Liver (tissue), 9 donors: ENCODE measurements around the gene PCID2. TPM values are rescaled to one million over a fixed set of nuclear protein-coding genes. Genes with fewer than 3 reads are reported as not detected.

ENCODE experiments used
- DNase-seq: peaks from one replicate; pipeline ENCODE4 v3.0.0-alpha.2; 2017; ENCODE audit warnings: low spot score
- H3K27ac ChIP-seq, 2 donors: one replicate each; pipeline ENCODE4 v1.7.0; 2013; ENCODE audit warnings: inconsistent platforms in 2 of 2, low read length in 2 of 2, control low read depth in 1 of 2, low read depth in 1 of 2, mild to moderate bottlenecking in 1 of 2
- H3K27me3 ChIP-seq, 4 donors: one replicate each; pipeline versions ENCODE4 v1.6.1 to v1.7.0; 2013; ENCODE audit warnings: low read length in 3 of 4, inconsistent platforms in 1 of 4, mild to moderate bottlenecking in 1 of 4, moderate library complexity in 1 of 4; ENCODE audit not compliant: control insufficient read depth in 4 of 4, insufficient read depth in 4 of 4
- H3K36me3 ChIP-seq, 4 donors: one replicate each; pipeline versions ENCODE4 v1.6.1 to v1.7.0; 2013; ENCODE audit warnings: low read length in 3 of 4, mild to moderate bottlenecking in 3 of 4, low read depth in 1 of 4, moderate library complexity in 1 of 4; ENCODE audit not compliant: control insufficient read depth in 4 of 4, insufficient read depth in 3 of 4
- H3K4me1 ChIP-seq, 4 donors: one replicate each; pipeline versions ENCODE4 v1.6.1 to v1.7.0; 2013; ENCODE audit warnings: low read length in 3 of 4, mild to moderate bottlenecking in 3 of 4, moderate library complexity in 1 of 4; ENCODE audit not compliant: control insufficient read depth in 4 of 4, insufficient read depth in 4 of 4
- H3K4me3 ChIP-seq, 3 donors: one replicate each; pipeline versions ENCODE4 v1.6.1 to v1.7.0; 2013; ENCODE audit warnings: low read length in 3 of 3, control low read depth in 1 of 3, low read depth in 1 of 3, mild to moderate bottlenecking in 1 of 3
- H3K9ac ChIP-seq, 2 donors: one replicate each; pipeline ENCODE4 v1.7.0; 2013; ENCODE audit warnings: low read length in 2 of 2, mild to moderate bottlenecking in 2 of 2, moderate library complexity in 2 of 2, control low read depth in 1 of 2, low read depth in 1 of 2
- H3K9me3 ChIP-seq, 4 donors: one replicate each; pipeline versions ENCODE4 v1.6.1 to v1.7.0; 2013; ENCODE audit warnings: low read length in 3 of 4; ENCODE audit not compliant: control insufficient read depth in 4 of 4
- EGR1 ChIP-seq, 2 donors: IDR thresholded peaks; 2 replicates each; pipeline ENCODE4 v1.6.1; 2016 to 2018; ENCODE audit warnings: antibody characterized with exemption in 2 of 2, low read depth in 2 of 2
- FOXA1 ChIP-seq: IDR thresholded peaks from 2 replicates; pipeline ENCODE4 v1.6.1; 2016; ENCODE audit warnings: antibody characterized with exemption
- FOXA2 ChIP-seq: IDR thresholded peaks from 2 replicates; pipeline ENCODE4 v1.6.1; 2016; ENCODE audit warnings: antibody characterized with exemption
- GABPA ChIP-seq, 2 donors: IDR thresholded peaks in 1 of 2; conservative IDR thresholded peaks in 1 of 2; 2 replicates each; pipeline ENCODE4 v1.6.1; 2016; ENCODE audit warnings: antibody characterized with exemption in 2 of 2, mild to moderate bottlenecking in 1 of 2, moderate library complexity in 1 of 2
- HNF4A ChIP-seq, 2 donors: conservative IDR thresholded peaks; 2 replicates each; pipeline ENCODE4 v1.6.1; 2016; ENCODE audit warnings: antibody characterized with exemption in 2 of 2, mild to moderate bottlenecking in 2 of 2
- HNF4G ChIP-seq: IDR thresholded peaks from 2 replicates; pipeline ENCODE4 v1.6.1; 2016; ENCODE audit warnings: antibody characterized with exemption
- JUND ChIP-seq, 2 donors: IDR thresholded peaks; 2 replicates each; pipeline ENCODE4 v1.6.1; 2016; ENCODE audit warnings: antibody characterized with exemption in 2 of 2
- NR2F2 ChIP-seq: IDR thresholded peaks from 2 replicates; pipeline ENCODE4 v1.6.1; 2016; ENCODE audit warnings: antibody characterized with exemption
- RAD21 ChIP-seq, 2 donors: IDR thresholded peaks; 2 replicates each; pipeline ENCODE4 v1.6.1; 2016; ENCODE audit warnings: antibody characterized with exemption in 2 of 2, mild to moderate bottlenecking in 2 of 2
- RXRA ChIP-seq, 2 donors: IDR thresholded peaks; 2 replicates each; pipeline ENCODE4 v1.6.1; 2017 to 2018; ENCODE audit warnings: antibody characterized with exemption in 2 of 2, mild to moderate bottlenecking in 1 of 2
- SP1 ChIP-seq: IDR thresholded peaks from 2 replicates; pipeline ENCODE4 v1.6.1; 2018; ENCODE audit warnings: antibody characterized with exemption, mild to moderate bottlenecking
- TAF1 ChIP-seq: conservative IDR thresholded peaks from 2 replicates; pipeline ENCODE4 v1.6.1; 2016; ENCODE audit warnings: antibody characterized with exemption, mild to moderate bottlenecking
- WGBS: extraction: QIAGEN DNeasy Blood & Tissue Kit; methylation state at CpG from one replicate; pipeline ENCODE4 v1.1.7; 2013; 5-methylcytosine and 5-hydroxymethylcytosine counted together
- polyA plus RNA-seq, 2 donors: library from polyadenylated mRNA; stranded (reverse) in 1 of 2; unstranded in 1 of 2; fragments of 200-250 nt in 1 of 2; fragments of >200 nt in 1 of 2; fragmentation: Nextera tagmentation in 1 of 2; extraction: Ambion mirVana in 1 of 2; gene quantifications; one replicate each; pipeline versions ENCODE4 v1.2.1 to v1.2.3, GENCODE V29; 2013 to 2015
- total RNA-seq, 2 donors: library from RNA; depleted of rRNA; stranded (reverse); fragments of >200 nt; gene quantifications; one replicate each; pipeline ENCODE4 v1.2.3, GENCODE V29; 2014
- TF ChIP-seq, protein P1 (sequence below): fragments of 150-350 bp; IDR thresholded peaks from 2 replicates; pipeline ENCODE4 v1.5.1; 2017; ENCODE audit warnings: improper control_type of control experiment, low read depth, low read length; ENCODE audit not compliant: missing input control
- TF ChIP-seq, protein P2 (sequence below): IDR thresholded peaks from 2 replicates; pipeline ENCODE4 v1.6.1; 2016; ENCODE audit warnings: antibody characterized with exemption
- TF ChIP-seq, protein P3 (sequence below): IDR thresholded peaks from 2 replicates; pipeline ENCODE4 v1.6.1; 2016; ENCODE audit warnings: antibody characterized with exemption, mild to moderate bottlenecking
- TF ChIP-seq, protein P4 (sequence below): IDR thresholded peaks from 2 replicates; pipeline ENCODE4 v1.6.1; 2016; ENCODE audit warnings: antibody characterized with exemption
- TF ChIP-seq, protein P5 (sequence below): IDR thresholded peaks from 2 replicates; pipeline ENCODE4 v1.6.1; 2016; ENCODE audit warnings: antibody characterized with exemption
- donor health status: healthy.
- donor health status: healthy.
- donor health status: healthy.
- donor health status: healthy.
- donor health status: healthy.

The PCID2 gene
- total and polyA plus RNA-seq, 4 donors, result 13.8 to 39.1 (median 22.7) TPM

DNA sequence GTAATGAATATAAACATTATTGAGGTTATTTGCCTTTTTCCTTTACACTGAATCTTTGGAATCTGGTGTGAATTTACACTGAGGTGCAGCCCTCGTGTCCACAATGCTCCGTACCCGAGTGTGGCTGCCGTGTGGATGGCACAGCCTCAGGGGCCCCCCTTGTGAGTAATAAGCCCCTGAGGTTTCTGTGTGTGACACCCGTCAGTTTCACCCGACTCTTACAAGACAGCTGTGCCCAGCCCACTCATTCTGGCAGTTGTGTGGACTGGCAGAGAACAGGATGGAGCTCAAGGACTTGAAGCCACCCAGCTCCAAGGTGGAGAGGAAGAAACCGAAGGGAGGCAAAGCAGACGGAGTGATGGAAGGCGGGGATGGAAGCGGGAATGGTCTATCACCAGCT lies 42.2 kb downstream of the PCID2 start:
- Histone ChIP-seq H3K27me3 (no peaks in the 10 kb centered on the region), H3K9ac (no peak overlapping the region), H3K36me3 (peaks cover 0 to 25% (median 7%) of the 10 kb centered on the region in 4 donors), H3K4me1 (peaks cover 0 to 6% (median 3%) of the 10 kb centered on the region in 4 donors), H3K4me3 (no peak overlapping the region), H3K27ac (no peak overlapping the region), H3K9me3 (no peaks in the 10 kb centered on the region)
- no peak for TF ChIP-seq RXRA (IDR thresholded peaks at IDR 0.05)
- TF ChIP-seq, protein P1, sequence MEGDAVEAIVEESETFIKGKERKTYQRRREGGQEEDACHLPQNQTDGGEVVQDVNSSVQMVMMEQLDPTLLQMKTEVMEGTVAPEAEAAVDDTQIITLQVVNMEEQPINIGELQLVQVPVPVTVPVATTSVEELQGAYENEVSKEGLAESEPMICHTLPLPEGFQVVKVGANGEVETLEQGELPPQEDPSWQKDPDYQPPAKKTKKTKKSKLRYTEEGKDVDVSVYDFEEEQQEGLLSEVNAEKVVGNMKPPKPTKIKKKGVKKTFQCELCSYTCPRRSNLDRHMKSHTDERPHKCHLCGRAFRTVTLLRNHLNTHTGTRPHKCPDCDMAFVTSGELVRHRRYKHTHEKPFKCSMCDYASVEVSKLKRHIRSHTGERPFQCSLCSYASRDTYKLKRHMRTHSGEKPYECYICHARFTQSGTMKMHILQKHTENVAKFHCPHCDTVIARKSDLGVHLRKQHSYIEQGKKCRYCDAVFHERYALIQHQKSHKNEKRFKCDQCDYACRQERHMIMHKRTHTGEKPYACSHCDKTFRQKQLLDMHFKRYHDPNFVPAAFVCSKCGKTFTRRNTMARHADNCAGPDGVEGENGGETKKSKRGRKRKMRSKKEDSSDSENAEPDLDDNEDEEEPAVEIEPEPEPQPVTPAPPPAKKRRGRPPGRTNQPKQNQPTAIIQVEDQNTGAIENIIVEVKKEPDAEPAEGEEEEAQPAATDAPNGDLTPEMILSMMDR, result no peak
- TF ChIP-seq, protein P2, sequence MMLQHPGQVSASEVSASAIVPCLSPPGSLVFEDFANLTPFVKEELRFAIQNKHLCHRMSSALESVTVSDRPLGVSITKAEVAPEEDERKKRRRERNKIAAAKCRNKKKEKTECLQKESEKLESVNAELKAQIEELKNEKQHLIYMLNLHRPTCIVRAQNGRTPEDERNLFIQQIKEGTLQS, result no peak
- TF ChIP-seq, protein P3, sequence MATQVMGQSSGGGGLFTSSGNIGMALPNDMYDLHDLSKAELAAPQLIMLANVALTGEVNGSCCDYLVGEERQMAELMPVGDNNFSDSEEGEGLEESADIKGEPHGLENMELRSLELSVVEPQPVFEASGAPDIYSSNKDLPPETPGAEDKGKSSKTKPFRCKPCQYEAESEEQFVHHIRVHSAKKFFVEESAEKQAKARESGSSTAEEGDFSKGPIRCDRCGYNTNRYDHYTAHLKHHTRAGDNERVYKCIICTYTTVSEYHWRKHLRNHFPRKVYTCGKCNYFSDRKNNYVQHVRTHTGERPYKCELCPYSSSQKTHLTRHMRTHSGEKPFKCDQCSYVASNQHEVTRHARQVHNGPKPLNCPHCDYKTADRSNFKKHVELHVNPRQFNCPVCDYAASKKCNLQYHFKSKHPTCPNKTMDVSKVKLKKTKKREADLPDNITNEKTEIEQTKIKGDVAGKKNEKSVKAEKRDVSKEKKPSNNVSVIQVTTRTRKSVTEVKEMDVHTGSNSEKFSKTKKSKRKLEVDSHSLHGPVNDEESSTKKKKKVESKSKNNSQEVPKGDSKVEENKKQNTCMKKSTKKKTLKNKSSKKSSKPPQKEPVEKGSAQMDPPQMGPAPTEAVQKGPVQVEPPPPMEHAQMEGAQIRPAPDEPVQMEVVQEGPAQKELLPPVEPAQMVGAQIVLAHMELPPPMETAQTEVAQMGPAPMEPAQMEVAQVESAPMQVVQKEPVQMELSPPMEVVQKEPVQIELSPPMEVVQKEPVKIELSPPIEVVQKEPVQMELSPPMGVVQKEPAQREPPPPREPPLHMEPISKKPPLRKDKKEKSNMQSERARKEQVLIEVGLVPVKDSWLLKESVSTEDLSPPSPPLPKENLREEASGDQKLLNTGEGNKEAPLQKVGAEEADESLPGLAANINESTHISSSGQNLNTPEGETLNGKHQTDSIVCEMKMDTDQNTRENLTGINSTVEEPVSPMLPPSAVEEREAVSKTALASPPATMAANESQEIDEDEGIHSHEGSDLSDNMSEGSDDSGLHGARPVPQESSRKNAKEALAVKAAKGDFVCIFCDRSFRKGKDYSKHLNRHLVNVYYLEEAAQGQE, result no peak
- no peak for TF ChIP-seq RAD21 (IDR thresholded peaks at IDR 0.05)
- no peak for TF ChIP-seq SP1
- TF ChIP-seq, protein P4, sequence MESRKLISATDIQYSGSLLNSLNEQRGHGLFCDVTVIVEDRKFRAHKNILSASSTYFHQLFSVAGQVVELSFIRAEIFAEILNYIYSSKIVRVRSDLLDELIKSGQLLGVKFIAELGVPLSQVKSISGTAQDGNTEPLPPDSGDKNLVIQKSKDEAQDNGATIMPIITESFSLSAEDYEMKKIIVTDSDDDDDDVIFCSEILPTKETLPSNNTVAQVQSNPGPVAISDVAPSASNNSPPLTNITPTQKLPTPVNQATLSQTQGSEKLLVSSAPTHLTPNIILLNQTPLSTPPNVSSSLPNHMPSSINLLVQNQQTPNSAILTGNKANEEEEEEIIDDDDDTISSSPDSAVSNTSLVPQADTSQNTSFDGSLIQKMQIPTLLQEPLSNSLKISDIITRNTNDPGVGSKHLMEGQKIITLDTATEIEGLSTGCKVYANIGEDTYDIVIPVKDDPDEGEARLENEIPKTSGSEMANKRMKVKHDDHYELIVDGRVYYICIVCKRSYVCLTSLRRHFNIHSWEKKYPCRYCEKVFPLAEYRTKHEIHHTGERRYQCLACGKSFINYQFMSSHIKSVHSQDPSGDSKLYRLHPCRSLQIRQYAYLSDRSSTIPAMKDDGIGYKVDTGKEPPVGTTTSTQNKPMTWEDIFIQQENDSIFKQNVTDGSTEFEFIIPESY, result no peak
- no peak for TF ChIP-seq FOXA2
- no peak for TF ChIP-seq HNF4G
- no peak for TF ChIP-seq TAF1
- no peak for TF ChIP-seq HNF4A (conservative IDR thresholded peaks at IDR 0.05)
- no peak for TF ChIP-seq JUND (IDR thresholded peaks at IDR 0.05)
- no peak for TF ChIP-seq EGR1 (IDR thresholded peaks at IDR 0.05; ENCODE audit: low read depth in 2 of 2)
- no peak for TF ChIP-seq FOXA1
- no peak for TF ChIP-seq GABPA (IDR thresholded peaks at IDR 0.05 in 1 of 2, conservative IDR thresholded peaks at IDR 0.05 in 1 of 2)
- TF ChIP-seq, protein P5, sequence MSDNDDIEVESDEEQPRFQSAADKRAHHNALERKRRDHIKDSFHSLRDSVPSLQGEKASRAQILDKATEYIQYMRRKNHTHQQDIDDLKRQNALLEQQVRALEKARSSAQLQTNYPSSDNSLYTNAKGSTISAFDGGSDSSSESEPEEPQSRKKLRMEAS, result no peak
- no peak for TF ChIP-seq NR2F2
- no peak for DNase-seq
- 88% methylated on average over 10 of the region's 10 CpGs for WGBS

DNA sequence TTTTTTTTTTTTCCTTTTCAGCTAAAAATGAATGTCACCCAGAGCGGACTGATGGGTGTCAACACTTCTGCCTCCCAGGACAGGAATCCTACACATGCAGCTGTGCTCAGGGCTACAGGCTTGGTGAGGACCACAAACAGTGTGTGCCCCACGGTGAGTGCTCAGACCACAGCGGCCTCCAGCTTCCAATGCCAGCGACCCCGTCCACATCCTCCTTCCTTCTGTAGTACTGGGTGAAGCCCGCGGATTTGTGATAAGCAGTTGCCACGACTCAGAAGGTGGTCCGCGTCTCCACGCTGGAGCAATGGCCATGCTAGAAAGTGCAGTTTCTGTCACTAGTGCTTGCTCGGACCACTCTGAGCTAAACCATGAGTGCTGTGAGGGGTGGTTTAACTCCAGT lies 44.0 kb downstream of the PCID2 start:
- 85% methylated on average over 12 of the region's 12 CpGs for WGBS
- no peak overlapping the region for H3K27ac ChIP-seq
- peaks cover 0 to 20% (median 9%) of the 10 kb centered on the region in 4 donors for H3K36me3 ChIP-seq
- no peaks in the 10 kb centered on the region for H3K27me3 ChIP-seq
- H3K9me3 ChIP-seq, result no peaks in the 10 kb centered on the region
- no peak overlapping the region for H3K4me3 ChIP-seq
- no peak for DNase-seq
- H3K4me1 ChIP-seq, result peaks cover 0 to 8% (median 2%) of the 10 kb centered on the region in 4 donors
- no peak overlapping the region for H3K9ac ChIP-seq
- TF ChIP-seq SP1 (no peak), RXRA (IDR thresholded peaks at IDR 0.05) (no peak)
- TF ChIP-seq, protein P1, result no peak
